ENCODE data around the gene MEGF11. TPM values are rescaled to one million over a fixed set of nuclear protein-coding genes. Genes with fewer than 3 reads are reported as not detected.

The MEGF11 gene
- polyA plus RNA-seq, 1 experiment: 0.04 TPM

- no peaks in the 10 kb centered on the region for H3K27me3 ChIP-seq (ENCODE audit: control insufficient read depth, insufficient read depth, low read length)
- ChIA-PET CTCF (no interaction called here), POLR2A (no interaction called here)
- no peak for DNase-seq (ENCODE audit: low read depth)
- H3K4me3 ChIP-seq (ENCODE audit: low read depth, low read length): no peak overlapping the region
- no peaks in the 10 kb centered on the region for H3K36me3 ChIP-seq (ENCODE audit: control insufficient read depth, insufficient read depth, low read length)
- no peak for TF ChIP-seq CTCF (IDR thresholded peaks at IDR 0.05; ENCODE audit: insufficient read depth, low read depth, low read length)
Measured at GRCh38 chr15:65954289-65954741, 299.2 kb downstream of the MEGF11 start.

- CTCF ChIA-PET: interaction anchor here (1.2 kb wide), 1 partner anchor 18 kb away, joined by 3 read pairs; no protein-coding TSS in a partner anchor
- DNase-seq (ENCODE audit: low read depth): no peak
- no peaks in the 10 kb centered on the region for H3K36me3 ChIP-seq (ENCODE audit: control insufficient read depth, insufficient read depth, low read length)
- POLR2A ChIA-PET: no interaction called here
- H3K27me3 ChIP-seq (ENCODE audit: control insufficient read depth, insufficient read depth, low read length): no peaks in the 10 kb centered on the region
- TF ChIP-seq CTCF (IDR thresholded peaks at IDR 0.05; ENCODE audit: insufficient read depth, low read depth, low read length): no peak
- no peak overlapping the region for H3K4me3 ChIP-seq (ENCODE audit: low read depth, low read length)
Measured at GRCh38 chr15:65953622-65954021, 299.9 kb downstream of the MEGF11 start.

GRCh38 chr15:65952391-65953053, 301.0 kb downstream of the MEGF11 start:
- CTCF ChIA-PET: interaction anchor here (1.2 kb wide), 1 partner anchor 19 kb away, joined by 3 read pairs; no protein-coding TSS in a partner anchor
- Histone ChIP-seq H3K4me3 (ENCODE audit: low read depth, low read length) (no peak overlapping the region), H3K27me3 (ENCODE audit: control insufficient read depth, insufficient read depth, low read length) (no peaks in the 10 kb centered on the region), H3K36me3 (ENCODE audit: control insufficient read depth, insufficient read depth, low read length) (no peaks in the 10 kb centered on the region)
- no peak for TF ChIP-seq CTCF (IDR thresholded peaks at IDR 0.05; ENCODE audit: insufficient read depth, low read depth, low read length)
- POLR2A ChIA-PET: no interaction called here
- DNase-seq (ENCODE audit: low read depth): no peak

GRCh38 chr15:65951007-65951406, 302.5 kb downstream of the MEGF11 start:
- Histone ChIP-seq H3K4me3 (ENCODE audit: low read depth, low read length) (no peak overlapping the region), H3K27me3 (ENCODE audit: control insufficient read depth, insufficient read depth, low read length) (no peaks in the 10 kb centered on the region), H3K36me3 (ENCODE audit: control insufficient read depth, insufficient read depth, low read length) (no peaks in the 10 kb centered on the region)
- DNase-seq (ENCODE audit: low read depth): no peak
- TF ChIP-seq CTCF (IDR thresholded peaks at IDR 0.05; ENCODE audit: insufficient read depth, low read depth, low read length): no peak
- CTCF ChIA-PET: interaction anchor here (0.6 to 0.8 kb wide), 2 partner anchors 12 to 341 kb away, joined by 3 read pairs; no protein-coding TSS in a partner anchor
- POLR2A ChIA-PET: no interaction called here

- CTCF ChIA-PET: no interaction called here
- POLR2A ChIA-PET: no interaction called here
- Histone ChIP-seq H3K4me3 (ENCODE audit: low read depth, low read length) (no peak overlapping the region), H3K36me3 (ENCODE audit: control insufficient read depth, insufficient read depth, low read length) (no peaks in the 10 kb centered on the region), H3K27me3 (ENCODE audit: control insufficient read depth, insufficient read depth, low read length) (no peaks in the 10 kb centered on the region)
- no peak for TF ChIP-seq CTCF (IDR thresholded peaks at IDR 0.05; ENCODE audit: insufficient read depth, low read depth, low read length)
- DNase-seq (ENCODE audit: low read depth): no peak
Measured at GRCh38 chr15:65949491-65949890, 304.1 kb downstream of the MEGF11 start.
